ENCODE data around the gene VIL1. TPM values are rescaled to one million over a fixed set of nuclear protein-coding genes. Genes with fewer than 3 reads are reported as not detected.

Gene VIL1
- total RNA-seq, 1 experiment from 2014 or later, result 0.18 TPM

GRCh38 chr2:218384975-218385374 is 33.9 kb upstream of the VIL1 start:
- no peaks in the 10 kb centered on the region for H3K27me3 ChIP-seq (ENCODE audit: control insufficient read depth, insufficient read depth, low read length)
- H3K36me3 ChIP-seq (ENCODE audit: control insufficient read depth, insufficient read depth, low read length), result no peaks in the 10 kb centered on the region
- intact Hi-C loops (cut with micrococcal nuclease; ENCODE audit: unreplicated experiment), result no loop called here
- POLR2A ChIA-PET, result interaction anchor here (0.6 kb wide), 1 partner anchor 11 kb away, joined by 8 read pairs; no protein-coding TSS in a partner anchor
- in situ Hi-C loops (cut with HindIII; ENCODE audit: low pct_unique_long_range_greater_than_20kb, low sequenced_read_pairs), result no loop called here
- no peaks in the 10 kb centered on the region for H3K9me3 ChIP-seq (ENCODE audit: control insufficient read depth, insufficient read depth, low read depth, low read length)
- no TSS peak for BruUV-seq (replicated peaks)
- no peak overlapping the region for H3K27ac ChIP-seq (ENCODE audit: low read length)
- no peak overlapping the region for H3K4me3 ChIP-seq (ENCODE audit: low read depth in 2 of 2, low read length in 2 of 2)
- TF ChIP-seq TCF7L2 (IDR thresholded peaks at IDR 0.05; ENCODE audit: low read depth, low read length) (no peak), CTCF (IDR thresholded peaks at IDR 0.05) (no peak), SIN3A (IDR thresholded peaks at IDR 0.05; ENCODE audit: borderline replicate concordance, insufficient read depth, low read depth, low read length) (no peak), POLR2AphosphoS5 (IDR thresholded peaks at IDR 0.05; ENCODE audit: low read depth, low read length) (no peak), REST (IDR thresholded peaks at IDR 0.05; ENCODE audit: insufficient read depth in 1 of 2, low read depth in 2 of 2, low read length in 1 of 2) (no peak)
- DNase-seq (ENCODE audit: low read depth, low spot score), result no peak
- no peak for ATAC-seq
- 0 out of 2 replicates have a peak, but pooled peaks cover 6% of the 10 kb centered on the region for H3K4me1 ChIP-seq (ENCODE audit: control insufficient read depth, insufficient read depth, low read length)
- CTCF ChIA-PET, result interaction anchor here (0.6 kb wide), 1 partner anchor 9 kb away, joined by 3 read pairs; no protein-coding TSS in a partner anchor

- Histone ChIP-seq H3K4me3 (ENCODE audit: low read depth in 2 of 2, low read length in 2 of 2) (peak overlapping the region in 1 of 2 experiments; percentile 42; a peak in 2 of 4 replicates), H3K4me1 (ENCODE audit: control insufficient read depth, insufficient read depth, low read length) (0 out of 2 replicates have a peak, but pooled peaks cover 6% of the 10 kb centered on the region), H3K9me3 (ENCODE audit: control insufficient read depth, insufficient read depth, low read depth, low read length) (no peaks in the 10 kb centered on the region), H3K36me3 (ENCODE audit: control insufficient read depth, insufficient read depth, low read length) (no peaks in the 10 kb centered on the region), H3K27me3 (ENCODE audit: control insufficient read depth, insufficient read depth, low read length) (no peaks in the 10 kb centered on the region), H3K27ac (ENCODE audit: low read length) (no peak overlapping the region)
- ChIA-PET CTCF (no interaction called here), POLR2A (no interaction called here)
- TF ChIP-seq POLR2AphosphoS5 (IDR thresholded peaks at IDR 0.05; ENCODE audit: low read depth, low read length) (no peak), SIN3A (IDR thresholded peaks at IDR 0.05; ENCODE audit: borderline replicate concordance, insufficient read depth, low read depth, low read length) (no peak), TCF7L2 (IDR thresholded peaks at IDR 0.05; ENCODE audit: low read depth, low read length) (no peak), REST (IDR thresholded peaks at IDR 0.05; ENCODE audit: insufficient read depth in 1 of 2, low read depth in 2 of 2, low read length in 1 of 2) (no peak), CTCF (IDR thresholded peaks at IDR 0.05) (no peak)
- intact Hi-C loops (cut with micrococcal nuclease; ENCODE audit: unreplicated experiment) (no loop called here), in situ Hi-C loops (cut with HindIII; ENCODE audit: low pct_unique_long_range_greater_than_20kb, low sequenced_read_pairs) (no loop called here)
- no peak for DNase-seq (ENCODE audit: low read depth, low spot score)
- ATAC-seq, result peak; percentile 49
- no TSS peak for BruUV-seq (replicated peaks)
These were observed 32.2 kb upstream of the VIL1 start for GRCh38 chr2:218386505-218387368.
